OCI-LY7 (cell line): ENCODE measurements around the gene CNNM4. TPM values are rescaled to one million over a fixed set of nuclear protein-coding genes. Genes with fewer than 3 reads are reported as not detected.

Experiments used
- BruUV-seq: library from RNA; stranded (reverse); fragments of 400-500 nt; replicated peaks from 2 replicates; lab custom pipeline; 2021; lab: Mats Ljungman, UMichigan
- CTCF ChIA-PET: fragments of 300-600 bp; sonication (Branson Sonifier 250); formaldehyde crosslinking; loops from one replicate; lab custom pipeline; 2022; ENCODE audit warnings: antibody characterized with exemption; ENCODE audit not compliant: unreplicated experiment; lab: Charles Lee
- POLR2A ChIA-PET: fragments of 300-600 bp; sonication (Branson Sonifier 250); formaldehyde crosslinking; loops from one replicate; lab custom pipeline; 2022; ENCODE audit warnings: antibody characterized with exemption; lab: Charles Lee
- DNase-seq: peaks from one replicate; pipeline ENCODE4 v3.0.0-alpha.2; 2015; ENCODE audit warnings: low spot score
- H2AFZ ChIP-seq: fragments of 200-600 bp; sonication (generic), shearing (Covaris generic); 2 replicates; pipeline ENCODE4 v1.6.1; 2014; ENCODE audit warnings: mild to moderate bottlenecking, antibody characterized with exemption, low read length, moderate library complexity
- H3K27ac ChIP-seq: fragments of 200-600 bp; sonication (generic); 2 replicates; pipeline ENCODE4 v1.5.1; 2014; ENCODE audit warnings: mixed run types, low read depth, mild to moderate bottlenecking, moderate library complexity, low read length, inconsistent platforms; ENCODE audit not compliant: poor library complexity, severe bottlenecking
- H3K36me3 ChIP-seq: fragments of 200-600 bp; sonication (generic); 2 replicates; pipeline ENCODE4 v1.6.1; 2014; ENCODE audit warnings: mild to moderate bottlenecking, antibody characterized with exemption, low read length, moderate library complexity, mixed read lengths; ENCODE audit not compliant: insufficient read depth
- H3K4me1 ChIP-seq: fragments of 200-600 bp; sonication (generic); 2 replicates; pipeline ENCODE4 v1.5.1; 2014; ENCODE audit warnings: mild to moderate bottlenecking, low read length; ENCODE audit not compliant: insufficient read depth, poor library complexity, severe bottlenecking
- H3K4me2 ChIP-seq: fragments of 200-600 bp; sonication (generic); 2 replicates; pipeline ENCODE4 v1.6.1; 2014; ENCODE audit warnings: mild to moderate bottlenecking, low read length
- H3K4me3 ChIP-seq: fragments of 200-600 bp; sonication (generic); 2 replicates; pipeline ENCODE4 v1.5.1; 2014; ENCODE audit warnings: mild to moderate bottlenecking, low read depth, low read length; ENCODE audit not compliant: poor library complexity, severe bottlenecking
- H3K79me2 ChIP-seq: fragments of 200-600 bp; sonication (generic); 2 replicates; pipeline ENCODE4 v1.6.1; 2016; ENCODE audit warnings: low read depth, mild to moderate bottlenecking, low read length, moderate library complexity, mixed read lengths; ENCODE audit not compliant: insufficient read depth
- H3K9me2 ChIP-seq: fragments of 200-600 bp; sonication (generic); 2 replicates; pipeline ENCODE4 v1.6.1; 2016; ENCODE audit warnings: mild to moderate bottlenecking, low read length, mixed read lengths; ENCODE audit not compliant: insufficient read depth
- H3K9me3 ChIP-seq: fragments of 200-600 bp; sonication (generic); 2 replicates; pipeline ENCODE4 v1.6.1; 2014; ENCODE audit warnings: mild to moderate bottlenecking, mixed run types, low read length, mixed read lengths
- H4K20me1 ChIP-seq: fragments of 200-600 bp; sonication (generic); 2 replicates; pipeline ENCODE4 v1.6.1; 2014; ENCODE audit warnings: mild to moderate bottlenecking, antibody characterized with exemption, low read length, moderate library complexity, mixed read lengths; ENCODE audit not compliant: insufficient read depth
- EZH2phosphoT487 ChIP-seq: fragments of 200-600 bp; sonication (generic); IDR thresholded peaks from 2 replicates; pipeline ENCODE4 v1.6.1; 2018; ENCODE audit warnings: low read depth, borderline replicate concordance, mild to moderate bottlenecking, mixed run types, antibody characterized with exemption, low read length, moderate library complexity, mixed read lengths
- intact Hi-C: fragments of 100-400 bp; cut with micrococcal nuclease; formaldehyde crosslinking; loops from one replicate; pipeline ENCODE4 v1.10.0; 2022; ENCODE audit not compliant: unreplicated experiment
- total RNA-seq, 2 experiments: library from RNA; depleted of rRNA in 1 of 2; stranded (reverse); fragments of >200 nt in 1 of 2; shearing (Covaris generic) in 1 of 2; gene quantifications; 2 replicates each; pipeline ENCODE4 v1.2.3, GENCODE V29; 2014 to 2022
- TF ChIP-seq, protein P1 (sequence below): fragments of 200-600 bp; sonication (generic); conservative IDR thresholded peaks from 2 replicates; pipeline ENCODE4 v1.5.1; 2014; ENCODE audit warnings: mild to moderate bottlenecking, antibody characterized with exemption, low read length, moderate library complexity, mixed read lengths

Gene CNNM4
- total RNA-seq, 2 experiments from 2014 or later: 5.1 to 6.4 TPM

DNA sequence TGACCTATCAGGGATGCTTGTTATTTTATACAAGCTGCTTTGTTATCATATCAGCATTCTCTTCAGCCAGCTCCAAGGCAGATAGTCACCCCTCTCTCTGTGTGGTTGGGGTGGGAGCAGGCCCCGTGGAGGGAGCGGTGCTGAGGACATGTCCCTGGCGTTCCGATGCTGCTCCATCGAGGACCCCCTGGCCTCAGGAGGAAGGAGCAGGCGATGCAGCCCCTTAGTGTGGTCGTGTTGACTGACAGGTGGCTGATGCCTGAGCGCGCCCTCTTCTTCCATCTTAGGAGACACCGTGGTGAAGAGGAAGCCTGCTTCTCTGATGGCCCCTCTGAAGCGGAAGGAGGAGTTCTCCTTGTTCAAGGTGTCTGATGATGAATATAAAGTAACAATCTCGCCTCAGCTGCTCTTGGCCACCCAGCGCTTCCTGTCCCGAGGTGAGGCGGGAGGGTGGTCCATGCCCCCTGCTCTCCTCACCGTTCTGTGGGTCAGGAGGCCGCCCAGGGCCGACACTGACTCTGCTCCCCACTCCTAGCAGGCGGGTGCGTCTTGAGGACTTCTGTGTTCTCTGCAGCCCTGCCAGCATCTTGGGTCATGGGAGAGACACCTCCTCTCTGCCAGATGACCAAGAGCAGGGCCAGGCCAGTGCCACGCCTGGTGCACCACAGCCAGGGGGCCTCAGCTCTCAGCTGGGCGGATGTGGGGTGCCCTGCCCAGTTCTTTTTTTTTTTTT is 66.0 kb downstream of the CNNM4 start:
- intact Hi-C loops: no loop called here
- H3K79me2 ChIP-seq: peaks cover under 1% of the 10 kb centered on the region; the same call in 1 of the 2 replicates
- BruUV-seq: no TSS peak
- no peak overlapping the region for H3K4me3 ChIP-seq
- no peaks in the 10 kb centered on the region for H3K4me1 ChIP-seq
- H3K9me2 ChIP-seq: no peaks in the 10 kb centered on the region
- CTCF ChIA-PET: no interaction called here
- no peak for DNase-seq
- H3K36me3 ChIP-seq: peaks cover 82% of the 10 kb centered on the region
- POLR2A ChIA-PET: no interaction called here
- H4K20me1 ChIP-seq: no peaks in the 10 kb centered on the region; the same call in 1 of the 2 replicates
- no peak overlapping the region for H3K4me2 ChIP-seq
- no peaks in the 10 kb centered on the region for H3K9me3 ChIP-seq
- H3K27ac ChIP-seq: no peak overlapping the region
- H2AFZ ChIP-seq: no peak overlapping the region
- TF ChIP-seq, protein P1, sequence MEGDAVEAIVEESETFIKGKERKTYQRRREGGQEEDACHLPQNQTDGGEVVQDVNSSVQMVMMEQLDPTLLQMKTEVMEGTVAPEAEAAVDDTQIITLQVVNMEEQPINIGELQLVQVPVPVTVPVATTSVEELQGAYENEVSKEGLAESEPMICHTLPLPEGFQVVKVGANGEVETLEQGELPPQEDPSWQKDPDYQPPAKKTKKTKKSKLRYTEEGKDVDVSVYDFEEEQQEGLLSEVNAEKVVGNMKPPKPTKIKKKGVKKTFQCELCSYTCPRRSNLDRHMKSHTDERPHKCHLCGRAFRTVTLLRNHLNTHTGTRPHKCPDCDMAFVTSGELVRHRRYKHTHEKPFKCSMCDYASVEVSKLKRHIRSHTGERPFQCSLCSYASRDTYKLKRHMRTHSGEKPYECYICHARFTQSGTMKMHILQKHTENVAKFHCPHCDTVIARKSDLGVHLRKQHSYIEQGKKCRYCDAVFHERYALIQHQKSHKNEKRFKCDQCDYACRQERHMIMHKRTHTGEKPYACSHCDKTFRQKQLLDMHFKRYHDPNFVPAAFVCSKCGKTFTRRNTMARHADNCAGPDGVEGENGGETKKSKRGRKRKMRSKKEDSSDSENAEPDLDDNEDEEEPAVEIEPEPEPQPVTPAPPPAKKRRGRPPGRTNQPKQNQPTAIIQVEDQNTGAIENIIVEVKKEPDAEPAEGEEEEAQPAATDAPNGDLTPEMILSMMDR: no peak
- TF ChIP-seq EZH2phosphoT487: no peak

DNA sequence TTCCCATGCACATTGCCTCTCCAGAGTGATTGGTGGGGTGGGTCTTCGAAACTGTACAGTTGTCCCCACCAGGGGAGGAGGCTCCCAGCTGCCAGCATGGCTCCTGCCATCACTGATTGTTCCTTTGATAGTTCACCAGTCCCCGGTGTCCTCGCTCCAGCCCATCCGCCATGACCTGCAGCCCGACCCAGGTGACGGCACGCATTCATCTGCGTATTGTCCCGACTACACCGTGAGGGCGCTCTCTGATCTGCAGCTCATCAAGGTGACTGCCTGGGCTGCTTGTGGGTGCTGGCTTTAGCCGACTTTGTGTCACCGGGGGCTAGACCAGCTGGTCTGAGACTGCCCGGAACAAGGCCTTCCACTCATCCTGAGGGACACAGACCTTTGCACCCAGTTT is 67.7 kb downstream of the CNNM4 start:
- DNase-seq: no peak
- Histone ChIP-seq H2AFZ (no peak overlapping the region), H3K9me2 (no peaks in the 10 kb centered on the region), H3K36me3 (peaks cover 85% of the 10 kb centered on the region), H3K4me2 (no peak overlapping the region), H3K27ac (no peak overlapping the region), H3K4me1 (peaks cover 8% of the 10 kb centered on the region), H3K79me2 (no peaks in the 10 kb centered on the region), H4K20me1 (no peaks in the 10 kb centered on the region), H3K9me3 (no peaks in the 10 kb centered on the region), H3K4me3 (no peak overlapping the region)
- BruUV-seq: no TSS peak
- POLR2A ChIA-PET: no interaction called here
- intact Hi-C loops: no loop called here
- TF ChIP-seq EZH2phosphoT487: no peak
- TF ChIP-seq, protein P1: no peak
- CTCF ChIA-PET: no interaction called here

DNA sequence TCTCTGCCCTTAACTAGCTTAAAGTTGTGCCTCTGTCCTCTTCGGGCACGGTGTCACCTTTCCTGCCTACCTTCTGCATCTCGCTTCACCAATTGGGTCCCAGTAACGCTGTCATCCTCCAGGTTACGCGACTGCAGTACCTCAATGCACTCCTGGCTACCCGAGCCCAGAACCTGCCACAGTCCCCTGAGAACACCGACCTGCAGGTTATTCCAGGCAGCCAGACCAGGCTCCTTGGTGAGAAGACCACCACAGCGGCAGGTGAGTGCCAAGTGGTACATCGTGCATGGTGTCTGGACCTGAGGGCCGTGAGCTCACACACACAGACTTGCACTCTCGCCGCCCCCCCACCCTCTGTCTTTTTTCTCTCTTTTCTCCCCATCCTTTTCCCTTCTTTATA is 68.2 kb downstream of the CNNM4 start:
- intact Hi-C loops: no loop called here
- Histone ChIP-seq H3K4me1 (peaks cover 11% of the 10 kb centered on the region), H3K4me2 (no peak overlapping the region), H3K4me3 (no peak overlapping the region), H2AFZ (no peak overlapping the region), H3K27ac (no peak overlapping the region), H3K9me3 (no peaks in the 10 kb centered on the region), H3K36me3 (peaks cover 86% of the 10 kb centered on the region), H3K9me2 (no peaks in the 10 kb centered on the region), H3K79me2 (no peaks in the 10 kb centered on the region), H4K20me1 (no peaks in the 10 kb centered on the region)
- no peak for DNase-seq
- CTCF ChIA-PET: no interaction called here
- POLR2A ChIA-PET: no interaction called here
- TF ChIP-seq, protein P1: no peak
- no peak for TF ChIP-seq EZH2phosphoT487
- no TSS peak for BruUV-seq
